ENCODE results near the gene CIBAR2.
"Not testable (repeated sequence)": the region's sequence is repeated elsewhere in the genome, so short reads cannot be mapped to it uniquely, and the experiment has no call there.

The CIBAR2 gene

GRCh38 chr16:85127379-85127723, 15.1 kb upstream of the CIBAR2 start:
- no peak for DNase-seq

GRCh38 chr16:85126705-85127378, 14.6 kb upstream of the CIBAR2 start:
- DNase-seq: no peak

- no peak for DNase-seq
These were observed 14.1 kb upstream of the CIBAR2 start for GRCh38 chr16:85126394-85126704.

- DNase-seq: no peak
These were observed 13.5 kb upstream of the CIBAR2 start for GRCh38 chr16:85125570-85126393.

GRCh38 chr16:85124636-85125346, 12.5 kb upstream of the CIBAR2 start:
- DNase-seq: no peak

- no peak for DNase-seq
These were observed 11.8 kb upstream of the CIBAR2 start for GRCh38 chr16:85123891-85124635.

- not testable (repeated sequence) for DNase-seq
These were observed 11.2 kb upstream of the CIBAR2 start for GRCh38 chr16:85123441-85123840.

GRCh38 chr16:85120006-85120340, 7.7 kb upstream of the CIBAR2 start:
- no peak for DNase-seq

GRCh38 chr16:85117418-85117817, 5.1 kb upstream of the CIBAR2 start:
- no peak for DNase-seq

- DNase-seq: peak; percentile 70
These were observed 2.8 kb upstream of the CIBAR2 start for GRCh38 chr16:85114909-85115567.

GRCh38 chr16:85113913-85114312, 1.6 kb upstream of the CIBAR2 start:
- no peak for DNase-seq

- DNase-seq: no peak
These were observed 979 bp upstream of the CIBAR2 start for GRCh38 chr16:85113168-85113733.

- DNase-seq: no peak
These were observed 1.1 kb downstream of the CIBAR2 start for GRCh38 chr16:85111184-85111583.

- DNase-seq: no peak
These were observed 2.2 kb downstream of the CIBAR2 start for GRCh38 chr16:85110105-85110504.

- no peak for DNase-seq
These were observed 4.7 kb downstream of the CIBAR2 start for GRCh38 chr16:85107532-85107931.

GRCh38 chr16:85107083-85107482, 5.2 kb downstream of the CIBAR2 start:
- no peak for DNase-seq

- DNase-seq: no peak
These were observed 6.8 kb downstream of the CIBAR2 start for GRCh38 chr16:85105475-85105874.

GRCh38 chr16:85104821-85105391, 7.4 kb downstream of the CIBAR2 start:
- no peak for DNase-seq

GRCh38 chr16:85104147-85104546, 8.1 kb downstream of the CIBAR2 start:
- no peak for DNase-seq

GRCh38 chr16:85103114-85104079, 8.9 kb downstream of the CIBAR2 start:
- no peak for DNase-seq
